ENCODE results near the gene CCDC191.
A peak's percentile ranks its signal among the peaks of the same experiment; 100 is the strongest.

CCDC191 gene

DNA sequence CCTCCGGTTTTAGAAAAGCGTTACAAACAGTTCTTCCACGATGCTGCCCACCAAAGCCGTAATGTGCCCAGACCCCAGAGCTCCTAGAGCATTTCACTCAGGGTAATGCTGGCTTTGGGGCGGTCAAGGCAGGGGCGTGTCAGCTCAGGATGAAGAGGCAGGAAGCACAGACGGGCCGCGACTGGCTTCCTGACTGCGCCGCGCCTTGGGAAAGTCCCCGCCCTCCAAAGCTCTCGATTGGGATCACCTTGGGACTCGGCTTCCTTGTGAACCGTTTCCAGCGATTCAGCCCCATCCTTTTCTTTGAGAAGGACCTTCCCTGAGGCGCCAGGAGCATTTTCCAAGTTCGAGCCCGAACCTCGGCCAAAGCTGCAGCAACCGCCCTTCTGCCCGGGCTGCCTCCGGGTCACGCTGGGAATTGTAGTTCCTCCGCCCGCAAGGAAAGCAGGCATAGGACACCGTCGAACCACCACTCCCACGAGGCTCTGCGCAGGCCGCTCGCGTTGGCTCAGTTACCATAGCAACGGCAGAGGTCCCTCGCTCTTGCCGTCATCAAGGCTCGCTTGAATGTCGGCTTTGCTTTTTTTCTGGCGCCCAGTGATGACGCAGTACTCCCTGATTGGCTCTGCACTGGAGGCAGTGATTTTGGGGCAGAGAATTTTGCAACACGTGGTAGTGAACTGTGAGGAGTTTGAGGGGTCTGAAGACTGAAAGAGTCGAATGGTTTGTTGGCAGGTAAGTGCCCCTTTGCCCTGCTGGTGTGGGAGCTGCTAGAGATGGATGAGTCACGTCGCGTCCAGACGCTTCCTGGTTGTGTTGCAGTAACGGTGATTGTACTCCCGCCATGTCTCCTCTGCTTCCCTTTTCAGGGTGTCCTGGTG, at the start of gene CCDC191, which contains the start of gene QTRT2:
Gene CCDC191 (minus strand): TSS at position 397 of the 881 bp plus-strand sequence. CDS start 60 bp downstream, at position 337.
Gene QTRT2 (plus strand): TSS at position 608 of the 881 bp plus-strand sequence. CDS start 8,521 bp downstream, outside the sequence.
- peaks cover 17% of the 10 kb centered on the region for H3K4me1 ChIP-seq (ENCODE audit: insufficient read depth, low read length)
- no peaks in the 10 kb centered on the region for H3K36me3 ChIP-seq (ENCODE audit: insufficient read depth, low read length)
- no peaks in the 10 kb centered on the region for H3K9me3 ChIP-seq (ENCODE audit: low read length)
- H3K27ac ChIP-seq (ENCODE audit: low read depth, low read length): peak within 1 kb of the TSS; percentile 77
- H3K4me3 ChIP-seq (ENCODE audit: low read depth in 1 of 2, low read length in 2 of 2): peak within 1 kb of the TSS; percentile 73 to 92
- no peaks in the 10 kb centered on the region for H3K27me3 ChIP-seq (ENCODE audit: control insufficient read depth in 1 of 2, insufficient read depth in 2 of 2, low read length in 2 of 2)
- peak within 1 kb of the TSS; percentile 72 for H3K9ac ChIP-seq (ENCODE audit: low read length)

- Histone ChIP-seq H3K9ac (ENCODE audit: low read length) (no peak overlapping the region), H3K4me1 (ENCODE audit: insufficient read depth, low read length) (no peaks in the 10 kb centered on the region), H3K27ac (ENCODE audit: low read depth, low read length) (no peak overlapping the region), H3K27me3 (ENCODE audit: control insufficient read depth in 1 of 2, insufficient read depth in 2 of 2, low read length in 2 of 2) (no peaks in the 10 kb centered on the region), H3K9me3 (ENCODE audit: low read length) (no peaks in the 10 kb centered on the region), H3K36me3 (ENCODE audit: insufficient read depth, low read length) (no peaks in the 10 kb centered on the region), H3K4me3 (ENCODE audit: low read depth in 1 of 2, low read length in 2 of 2) (no peak overlapping the region)
Observed at GRCh38 chr3:114104414-114104813, 48.1 kb upstream of the CCDC191 start.

DNA sequence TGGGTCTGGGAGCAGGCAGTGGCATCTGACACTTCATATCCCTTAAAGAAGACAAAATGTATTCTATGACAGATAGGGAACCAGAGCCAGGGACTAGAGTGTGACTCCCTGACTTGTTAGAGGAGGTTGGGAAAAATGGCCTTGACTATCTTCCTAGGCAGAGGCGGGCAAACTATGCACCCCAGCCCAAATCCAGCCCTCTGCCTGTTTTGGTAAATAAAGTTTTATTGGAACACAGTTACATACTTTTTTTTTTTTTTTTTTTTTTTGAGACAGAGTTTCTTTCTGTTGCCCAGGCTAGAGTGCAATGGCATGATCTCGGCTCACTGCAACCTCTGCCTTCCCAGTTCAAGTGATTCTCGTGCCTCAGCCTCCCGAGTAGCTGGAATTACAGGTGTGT, 47.5 kb upstream of the CCDC191 start:
- H3K27ac ChIP-seq (ENCODE audit: low read depth, low read length): no peak overlapping the region
- no peak overlapping the region for H3K4me3 ChIP-seq (ENCODE audit: low read depth in 1 of 2, low read length in 2 of 2)
- H3K27me3 ChIP-seq (ENCODE audit: control insufficient read depth in 1 of 2, insufficient read depth in 2 of 2, low read length in 2 of 2): no peaks in the 10 kb centered on the region
- no peak overlapping the region for H3K9ac ChIP-seq (ENCODE audit: low read length)
- no peaks in the 10 kb centered on the region for H3K9me3 ChIP-seq (ENCODE audit: low read length)
- no peaks in the 10 kb centered on the region for H3K36me3 ChIP-seq (ENCODE audit: insufficient read depth, low read length)
- no peaks in the 10 kb centered on the region for H3K4me1 ChIP-seq (ENCODE audit: insufficient read depth, low read length)

DNA sequence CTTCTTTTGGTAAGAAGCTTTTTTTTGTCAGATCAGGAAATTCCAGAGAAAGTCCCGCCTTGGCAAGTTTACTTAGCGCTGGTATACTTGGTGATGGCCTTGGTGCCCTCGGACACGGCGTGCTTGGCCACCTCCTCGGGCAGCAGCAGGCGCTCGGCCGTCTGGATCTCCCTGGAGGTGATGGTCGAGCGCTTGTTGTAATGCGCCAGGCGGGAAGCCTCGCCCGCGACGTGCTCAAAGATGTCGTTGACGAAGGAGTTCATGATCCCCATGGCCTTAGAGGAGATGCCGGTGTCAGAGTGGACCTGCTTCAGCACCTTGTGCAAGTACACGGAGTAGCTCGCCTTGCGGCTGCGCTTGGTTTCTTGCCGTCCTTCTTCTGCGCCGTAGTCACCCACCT, 46.9 kb upstream of the CCDC191 start:
- H3K4me3 ChIP-seq (ENCODE audit: low read depth in 1 of 2, low read length in 2 of 2): no peak overlapping the region

GRCh38 chr3:114101101-114101500, 44.8 kb upstream of the CCDC191 start:
- no peak overlapping the region for H3K4me3 ChIP-seq (ENCODE audit: low read depth in 1 of 2, low read length in 2 of 2)
- H3K9me3 ChIP-seq (ENCODE audit: low read length): no peaks in the 10 kb centered on the region
- no peak overlapping the region for H3K9ac ChIP-seq (ENCODE audit: low read length)
- H3K27me3 ChIP-seq (ENCODE audit: control insufficient read depth in 1 of 2, insufficient read depth in 2 of 2, low read length in 2 of 2): no peaks in the 10 kb centered on the region
- no peak overlapping the region for H3K27ac ChIP-seq (ENCODE audit: low read depth, low read length)
- H3K36me3 ChIP-seq (ENCODE audit: insufficient read depth, low read length): no peaks in the 10 kb centered on the region
- no peaks in the 10 kb centered on the region for H3K4me1 ChIP-seq (ENCODE audit: insufficient read depth, low read length)

More for the DNA sequence above, 46.9 kb upstream of the CCDC191 start:
- Histone ChIP-seq H3K27me3 (ENCODE audit: control insufficient read depth in 1 of 2, insufficient read depth in 2 of 2, low read length in 2 of 2) (no peaks in the 10 kb centered on the region), H3K4me1 (ENCODE audit: insufficient read depth, low read length) (no peaks in the 10 kb centered on the region), H3K9me3 (ENCODE audit: low read length) (no peaks in the 10 kb centered on the region), H3K27ac (ENCODE audit: low read depth, low read length) (no peak overlapping the region), H3K36me3 (ENCODE audit: insufficient read depth, low read length) (no peaks in the 10 kb centered on the region), H3K9ac (ENCODE audit: low read length) (no peak overlapping the region)

DNA sequence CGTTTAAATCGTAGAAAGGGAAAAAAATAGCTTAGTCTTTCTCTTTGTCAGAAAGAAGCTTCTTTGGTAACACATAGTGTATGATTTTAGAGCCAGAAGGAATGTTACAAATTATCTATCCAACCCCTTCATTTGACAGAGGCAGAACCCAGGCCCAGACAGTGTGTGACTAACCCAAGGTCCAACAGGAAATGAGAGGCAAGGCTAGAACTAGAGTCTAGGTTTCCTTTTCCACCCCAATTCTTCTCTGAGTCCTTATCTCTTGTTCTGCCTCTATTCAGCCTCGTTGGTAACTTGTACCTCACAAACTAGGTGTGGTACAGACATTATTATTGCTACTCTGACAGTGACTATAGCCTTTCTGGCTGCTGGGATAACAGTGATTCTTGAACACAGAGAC, 39.5 kb upstream of the CCDC191 start:
- no peak overlapping the region for H3K27ac ChIP-seq (ENCODE audit: low read depth, low read length)
- H3K9ac ChIP-seq (ENCODE audit: low read length): no peak overlapping the region
- H3K4me1 ChIP-seq (ENCODE audit: insufficient read depth, low read length): no peaks in the 10 kb centered on the region
- H3K9me3 ChIP-seq (ENCODE audit: low read length): no peaks in the 10 kb centered on the region
- H3K36me3 ChIP-seq (ENCODE audit: insufficient read depth, low read length): no peaks in the 10 kb centered on the region
- H3K27me3 ChIP-seq (ENCODE audit: control insufficient read depth in 1 of 2, insufficient read depth in 2 of 2, low read length in 2 of 2): no peaks in the 10 kb centered on the region
- no peak overlapping the region for H3K4me3 ChIP-seq (ENCODE audit: low read depth in 1 of 2, low read length in 2 of 2)

DNA sequence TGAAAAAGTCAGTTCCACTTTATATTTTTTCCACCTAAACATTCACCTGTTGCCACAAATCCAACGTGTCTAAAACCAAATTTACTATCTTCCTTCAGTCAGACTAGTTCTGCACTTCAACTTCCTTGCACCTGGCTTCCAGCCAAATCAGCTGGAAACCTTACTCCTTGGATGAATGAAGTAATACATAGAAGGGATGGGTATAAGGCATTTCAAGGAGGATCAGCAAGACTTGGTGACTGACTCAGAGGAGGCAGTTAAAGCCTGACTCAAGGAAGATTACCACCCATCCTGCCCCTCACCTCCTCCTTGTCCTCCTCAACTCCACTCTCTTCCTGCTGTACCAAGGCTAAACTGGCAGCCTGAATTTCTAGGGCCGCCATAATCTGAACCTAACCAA, 37.3 kb upstream of the CCDC191 start:
- Histone ChIP-seq H3K4me1 (ENCODE audit: insufficient read depth, low read length) (no peaks in the 10 kb centered on the region), H3K36me3 (ENCODE audit: insufficient read depth, low read length) (no peaks in the 10 kb centered on the region), H3K27ac (ENCODE audit: low read depth, low read length) (no peak overlapping the region)

GRCh38 chr3:114093016-114093380, 36.7 kb upstream of the CCDC191 start:
- no peaks in the 10 kb centered on the region for H3K27me3 ChIP-seq (ENCODE audit: control insufficient read depth in 1 of 2, insufficient read depth in 2 of 2, low read length in 2 of 2)
- no peaks in the 10 kb centered on the region for H3K36me3 ChIP-seq (ENCODE audit: insufficient read depth, low read length)
- H3K27ac ChIP-seq (ENCODE audit: low read depth, low read length): no peak overlapping the region
- no peaks in the 10 kb centered on the region for H3K9me3 ChIP-seq (ENCODE audit: low read length)
- H3K4me1 ChIP-seq (ENCODE audit: insufficient read depth, low read length): no peaks in the 10 kb centered on the region
- H3K9ac ChIP-seq (ENCODE audit: low read length): no peak overlapping the region
- no peak overlapping the region for H3K4me3 ChIP-seq (ENCODE audit: low read depth in 1 of 2, low read length in 2 of 2)

More for the DNA sequence above, 37.3 kb upstream of the CCDC191 start:
- Histone ChIP-seq H3K9ac (ENCODE audit: low read length) (no peak overlapping the region), H3K4me3 (ENCODE audit: low read depth in 1 of 2, low read length in 2 of 2) (no peak overlapping the region), H3K9me3 (ENCODE audit: low read length) (no peaks in the 10 kb centered on the region), H3K27me3 (ENCODE audit: control insufficient read depth in 1 of 2, insufficient read depth in 2 of 2, low read length in 2 of 2) (no peaks in the 10 kb centered on the region)

DNA sequence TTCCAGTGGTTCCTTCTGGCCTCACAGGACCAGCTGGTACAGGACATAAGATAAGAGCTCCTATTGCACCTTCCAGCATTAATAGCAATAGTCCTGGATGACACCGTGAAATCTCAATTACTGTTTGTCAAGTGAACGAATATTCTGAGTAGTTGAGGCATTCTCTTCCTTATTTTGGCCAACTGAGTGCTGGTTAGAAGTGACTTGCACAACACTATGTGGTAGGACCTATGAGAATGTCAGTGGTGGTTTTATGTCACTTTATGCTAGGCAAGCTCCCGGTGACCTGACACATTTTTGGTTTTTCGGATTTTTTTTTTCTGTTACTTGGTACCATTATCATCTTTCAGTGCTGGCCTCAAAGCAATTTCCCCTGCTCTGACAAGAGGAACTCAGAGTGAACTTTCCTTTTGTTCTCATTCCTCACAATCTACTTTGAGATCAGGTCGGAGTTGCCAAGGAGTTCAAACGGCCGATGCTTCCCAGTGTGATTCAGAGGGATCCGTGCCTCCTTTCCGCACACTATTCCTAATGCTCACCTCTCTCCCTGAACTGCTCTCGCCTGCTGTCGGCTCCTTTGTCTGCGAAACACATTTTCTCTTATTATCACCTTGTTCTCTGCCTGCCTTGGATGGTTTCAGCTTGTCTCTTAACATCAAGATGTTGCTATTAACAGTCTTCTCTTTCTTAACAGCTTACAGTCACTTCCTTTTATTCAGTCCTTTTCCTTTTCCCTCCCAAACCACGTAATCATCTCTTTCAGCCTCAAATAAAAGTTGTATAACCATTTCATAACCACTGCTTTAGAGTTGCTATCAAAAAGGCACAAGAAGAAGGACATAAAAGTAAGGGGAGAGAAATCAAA, 36.1 kb upstream of the CCDC191 start:
- Histone ChIP-seq H3K4me3 (ENCODE audit: low read depth in 1 of 2, low read length in 2 of 2) (no peak overlapping the region), H3K4me1 (ENCODE audit: insufficient read depth, low read length) (no peaks in the 10 kb centered on the region), H3K27ac (ENCODE audit: low read depth, low read length) (no peak overlapping the region), H3K9ac (ENCODE audit: low read length) (no peak overlapping the region), H3K9me3 (ENCODE audit: low read length) (no peaks in the 10 kb centered on the region), H3K36me3 (ENCODE audit: insufficient read depth, low read length) (no peaks in the 10 kb centered on the region), H3K27me3 (ENCODE audit: control insufficient read depth in 1 of 2, insufficient read depth in 2 of 2, low read length in 2 of 2) (no peaks in the 10 kb centered on the region)

DNA sequence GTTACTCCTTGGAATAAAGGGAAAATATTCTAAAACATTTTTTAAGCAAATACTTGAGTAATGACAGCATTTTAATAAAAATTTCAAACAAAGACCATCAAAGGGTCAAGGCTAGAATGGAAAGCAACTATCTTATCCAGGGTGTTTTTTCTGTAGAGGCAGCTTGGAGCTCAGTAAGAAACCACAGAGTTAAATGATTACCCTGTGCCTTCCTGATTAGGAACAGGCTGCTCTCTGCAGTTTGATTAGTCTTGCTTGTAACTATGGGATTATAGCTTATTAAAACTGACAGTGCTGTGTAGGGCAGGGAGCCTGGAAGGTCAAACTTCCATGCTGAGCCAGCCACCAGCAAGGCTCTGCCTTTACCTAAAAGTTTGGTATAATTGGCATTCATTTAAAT, 33.3 kb upstream of the CCDC191 start:
- Histone ChIP-seq H3K4me3 (ENCODE audit: low read depth in 1 of 2, low read length in 2 of 2) (no peak overlapping the region), H3K36me3 (ENCODE audit: insufficient read depth, low read length) (peaks cover 16% of the 10 kb centered on the region), H3K9ac (ENCODE audit: low read length) (no peak overlapping the region), H3K9me3 (ENCODE audit: low read length) (no peaks in the 10 kb centered on the region), H3K4me1 (ENCODE audit: insufficient read depth, low read length) (no peaks in the 10 kb centered on the region), H3K27me3 (ENCODE audit: control insufficient read depth in 1 of 2, insufficient read depth in 2 of 2, low read length in 2 of 2) (no peaks in the 10 kb centered on the region), H3K27ac (ENCODE audit: low read depth, low read length) (no peak overlapping the region)

DNA sequence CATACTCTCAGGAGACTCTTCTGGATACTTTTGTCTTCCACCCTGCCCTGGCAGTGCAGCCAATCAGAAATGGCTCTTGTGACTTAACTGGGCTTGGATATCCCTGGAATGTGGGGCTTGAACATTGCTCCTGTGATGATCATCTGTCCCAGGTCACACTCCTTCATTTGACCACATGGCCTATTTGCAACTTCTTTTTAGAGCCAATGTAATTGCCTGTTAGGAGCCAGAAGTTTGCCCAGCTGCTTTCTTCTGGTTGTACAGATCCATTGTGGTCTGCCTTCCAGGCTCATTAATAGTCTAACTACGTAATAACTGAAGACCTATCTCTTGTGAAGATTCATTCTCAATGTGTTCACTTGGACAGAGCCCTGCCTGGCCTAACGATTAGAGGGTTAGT, 30.0 kb upstream of the CCDC191 start:
- no peaks in the 10 kb centered on the region for H3K9me3 ChIP-seq (ENCODE audit: low read length)
- peaks cover 40% of the 10 kb centered on the region for H3K36me3 ChIP-seq (ENCODE audit: insufficient read depth, low read length)
- no peaks in the 10 kb centered on the region for H3K4me1 ChIP-seq (ENCODE audit: insufficient read depth, low read length)
- H3K27me3 ChIP-seq (ENCODE audit: control insufficient read depth in 1 of 2, insufficient read depth in 2 of 2, low read length in 2 of 2): no peaks in the 10 kb centered on the region
- no peak overlapping the region for H3K27ac ChIP-seq (ENCODE audit: low read depth, low read length)
- H3K9ac ChIP-seq (ENCODE audit: low read length): no peak overlapping the region
- H3K4me3 ChIP-seq (ENCODE audit: low read depth in 1 of 2, low read length in 2 of 2): no peak overlapping the region
